Esophagus muscularis mucosa (tissue), 4 donors: ENCODE results near the gene LSS. TPM values are rescaled to one million over a fixed set of nuclear protein-coding genes. Genes with fewer than 3 reads are reported as not detected.

Experiments used
- DNase-seq: peaks from one replicate; pipeline ENCODE4 v3.0.0-alpha.2; 2017; ENCODE audit errors: extremely low spot score
- H3K27ac ChIP-seq, 4 donors: fragments of 200-600 bp; sonication (generic); replicated peaks in 1 of 4; 1 replicate in 3 of 4; 2 replicates in 1 of 4; pipeline ENCODE4 v1.5.1; 2016 to 2019; ENCODE audit warnings: mild to moderate bottlenecking in 1 of 4
- H3K27me3 ChIP-seq, 4 donors: fragments of 200-600 bp; sonication (generic); one replicate each; pipeline versions ENCODE4 v1.5.1 to v1.6.0; 2016 to 2019
- H3K36me3 ChIP-seq, 4 donors: fragments of 200-600 bp; sonication (generic); one replicate each; pipeline ENCODE4 v1.5.1; 2016 to 2019
- H3K4me1 ChIP-seq, 4 donors: fragments of 200-600 bp; sonication (generic); one replicate each; pipeline ENCODE4 v1.5.1; 2016 to 2019
- H3K4me3 ChIP-seq, 4 donors: fragments of 200-600 bp; sonication (generic); 1 replicate in 2 of 4; 2 replicates in 2 of 4; pipeline ENCODE4 v1.5.1; 2016 to 2019; ENCODE audit warnings: mild to moderate bottlenecking in 4 of 4, moderate library complexity in 1 of 4
- H3K9me3 ChIP-seq, 4 donors: fragments of 200-600 bp; sonication (generic); 1 replicate in 3 of 4; 2 replicates in 1 of 4; pipeline ENCODE4 v1.5.1; 2016 to 2019
- CTCF ChIP-seq, 3 experiments: fragments of 200-600 bp in 2 of 3; fragments of 450-650 bp in 1 of 3; sonication (generic) in 2 of 3; IDR thresholded peaks; one replicate each; pipeline ENCODE4 v1.5.1; 2017 to 2019; ENCODE audit warnings: antibody characterized with exemption in 3 of 3, mild to moderate bottlenecking in 2 of 3, moderate library complexity in 1 of 3
- EP300 ChIP-seq: sonication (generic); formaldehyde crosslinking; IDR thresholded peaks from one replicate; pipeline ENCODE4 v1.6.1; 2017; ENCODE audit warnings: antibody characterized with exemption
- POLR2A ChIP-seq: fragments of 450-650 bp; IDR thresholded peaks from one replicate; pipeline ENCODE4 v1.6.1; 2017; ENCODE audit warnings: antibody characterized with exemption, moderate library complexity, mild to moderate bottlenecking, low read depth
- POLR2AphosphoS5 ChIP-seq, 2 donors: sonication (generic); formaldehyde crosslinking; IDR thresholded peaks; one replicate each; pipeline ENCODE4 v1.6.1; 2017; ENCODE audit warnings: antibody characterized with exemption in 2 of 2
- WGBS: methylation state at CpG from one replicate; pipeline ENCODE4 v1.1.5; 2018; 5-methylcytosine and 5-hydroxymethylcytosine counted together
- intact Hi-C: fragments of 100-400 bp; cut with DNase I; formaldehyde crosslinking; loops from one replicate; pipeline ENCODE4 v1.15.1; 2023
- total RNA-seq, 4 donors: library from RNA; depleted of rRNA; stranded (reverse); fragments of >200 nt; gene quantifications; one replicate each; pipeline versions ENCODE4 v1.1.0 to v1.2.1, GENCODE V29; 2016

Gene LSS
- total RNA-seq, 4 donors from 2014 or later: 45.3 to 66.3 (median 53.1) TPM

GRCh38 chr21:46182548-46183336, 45.8 kb downstream of the LSS start:
- 94% methylated on average over 40 of the region's 44 CpGs for WGBS
- Histone ChIP-seq H3K36me3 (peaks cover 0 to 4% (median 0%) of the 10 kb centered on the region in 4 donors), H3K4me3 (no peak overlapping the region), H3K4me1 (peaks cover 5 to 34% (median 11%) of the 10 kb centered on the region in 4 donors), H3K27me3 (peaks cover 0 to 20% (median 0%) of the 10 kb centered on the region in 4 donors), H3K27ac (no peak overlapping the region), H3K9me3 (no peaks in the 10 kb centered on the region)
- no peak for TF ChIP-seq CTCF (IDR thresholded peaks at IDR 0.05)
- no peak for TF ChIP-seq EP300
- no peak for TF ChIP-seq POLR2AphosphoS5 (IDR thresholded peaks at IDR 0.05)
- intact Hi-C loops: loop anchor here (5.0 kb wide), 1 partner anchor 35 kb away; no protein-coding TSS in a partner anchor
- DNase-seq: peak; percentile 90

GRCh38 chr21:46181953-46182547, 46.5 kb downstream of the LSS start:
- peaks cover 0 to 20% (median 0%) of the 10 kb centered on the region in 4 donors for H3K27me3 ChIP-seq
- peaks cover 0 to 32% (median 10%) of the 10 kb centered on the region in 4 donors for H3K4me1 ChIP-seq
- H3K9me3 ChIP-seq: no peaks in the 10 kb centered on the region
- DNase-seq: peak; percentile 91
- 96% methylated on average over 10 of the region's 16 CpGs for WGBS
- no peak overlapping the region for H3K27ac ChIP-seq
- intact Hi-C loops: loop anchor here (5.0 kb wide), 1 partner anchor 35 kb away; no protein-coding TSS in a partner anchor
- H3K4me3 ChIP-seq: no peak overlapping the region
- TF ChIP-seq POLR2AphosphoS5 (IDR thresholded peaks at IDR 0.05) (no peak), CTCF (IDR thresholded peaks at IDR 0.05) (no peak), EP300 (no peak), POLR2A (no peak)
- H3K36me3 ChIP-seq: peaks cover 0 to 4% (median 0%) of the 10 kb centered on the region in 4 donors

GRCh38 chr21:46181436-46181835, 47.1 kb downstream of the LSS start:
- H3K27me3 ChIP-seq: peaks cover 0 to 20% (median 0%) of the 10 kb centered on the region in 4 donors
- 91% methylated on average over 19 of the region's 19 CpGs for WGBS
- H3K36me3 ChIP-seq: peaks cover 0 to 4% (median 0%) of the 10 kb centered on the region in 4 donors

GRCh38 chr21:46180778-46181391, 47.7 kb downstream of the LSS start:
- H3K27ac ChIP-seq: no peak overlapping the region
- H3K9me3 ChIP-seq: no peaks in the 10 kb centered on the region
- peaks cover 0 to 32% (median 10%) of the 10 kb centered on the region in 4 donors for H3K4me1 ChIP-seq
- TF ChIP-seq CTCF (IDR thresholded peaks at IDR 0.05): no peak
- TF ChIP-seq POLR2A: no peak
- no peak for TF ChIP-seq EP300
- TF ChIP-seq POLR2AphosphoS5 (IDR thresholded peaks at IDR 0.05): no peak
- WGBS: 96% methylated on average over 5 of the region's 26 CpGs
- peaks cover 0 to 20% (median 0%) of the 10 kb centered on the region in 4 donors for H3K27me3 ChIP-seq
- peaks cover 0 to 4% (median 0%) of the 10 kb centered on the region in 4 donors for H3K36me3 ChIP-seq
- DNase-seq: peak; percentile 64
- intact Hi-C loops: loop anchor here (5.0 kb wide), 1 partner anchor 34 kb away; no protein-coding TSS in a partner anchor
- no peak overlapping the region for H3K4me3 ChIP-seq

More at GRCh38 chr21:46181436-46181835, 47.1 kb downstream of the LSS start:
- H3K9me3 ChIP-seq: no peaks in the 10 kb centered on the region
- no peak for TF ChIP-seq EP300
- TF ChIP-seq POLR2A: no peak
- no peak for TF ChIP-seq CTCF (IDR thresholded peaks at IDR 0.05)
- no peak for TF ChIP-seq POLR2AphosphoS5 (IDR thresholded peaks at IDR 0.05)
- no peak overlapping the region for H3K27ac ChIP-seq
- peaks cover 0 to 32% (median 10%) of the 10 kb centered on the region in 4 donors for H3K4me1 ChIP-seq
- no peak overlapping the region for H3K4me3 ChIP-seq
- DNase-seq: peak; percentile 75
- intact Hi-C loops: loop anchor here (5.0 kb wide), 1 partner anchor 34 kb away; no protein-coding TSS in a partner anchor
